ENCODE measurements around the gene CHI3L2. TPM values are rescaled to one million over a fixed set of nuclear protein-coding genes. Genes with fewer than 3 reads are reported as not detected.
"Not testable (repeated sequence)": the region's sequence is repeated elsewhere in the genome, so short reads cannot be mapped to it uniquely, and the experiment has no call there.

CHI3L2 gene
- total RNA-seq, 1 experiment from 2014 or later = 2.5 TPM

GRCh38 chr1:111202366-111202706, 25.2 kb upstream of the CHI3L2 start:
- no peak for DNase-seq (ENCODE audit: low spot score)

- no peak for DNase-seq (ENCODE audit: low spot score)
Measured at GRCh38 chr1:111202707-111203623, 24.5 kb upstream of the CHI3L2 start.

GRCh38 chr1:111203681-111204200, 23.8 kb upstream of the CHI3L2 start:
- DNase-seq (ENCODE audit: low spot score) = no peak

- no peak for DNase-seq (ENCODE audit: low spot score)
Measured at GRCh38 chr1:111204201-111204982, 23.1 kb upstream of the CHI3L2 start.

GRCh38 chr1:111204983-111205713, 22.4 kb upstream of the CHI3L2 start:
- DNase-seq (ENCODE audit: low spot score) = no peak

- no peak for DNase-seq (ENCODE audit: low spot score)
Measured at GRCh38 chr1:111205714-111206050, 21.8 kb upstream of the CHI3L2 start.

GRCh38 chr1:111208921-111209320, 18.6 kb upstream of the CHI3L2 start:
- no peak for DNase-seq (ENCODE audit: low spot score)

- no peak for DNase-seq (ENCODE audit: low spot score)
Measured at GRCh38 chr1:111209622-111210021, 17.9 kb upstream of the CHI3L2 start.

- no peak for DNase-seq (ENCODE audit: low spot score)
Measured at GRCh38 chr1:111211921-111212320, 15.6 kb upstream of the CHI3L2 start.

- no peak for DNase-seq (ENCODE audit: low spot score)
Measured at GRCh38 chr1:111212634-111213335, 14.7 kb upstream of the CHI3L2 start.

GRCh38 chr1:111213412-111213811, 14.1 kb upstream of the CHI3L2 start:
- no peak for DNase-seq (ENCODE audit: low spot score)

- no peak for DNase-seq (ENCODE audit: low spot score)
Measured at GRCh38 chr1:111214074-111214801, 13.3 kb upstream of the CHI3L2 start.

- no peak for DNase-seq (ENCODE audit: low spot score)
Measured at GRCh38 chr1:111214884-111215283, 12.6 kb upstream of the CHI3L2 start.

- DNase-seq (ENCODE audit: low spot score) = not testable (repeated sequence)
Measured at GRCh38 chr1:111215285-111215684, 12.2 kb upstream of the CHI3L2 start.

- no peak for DNase-seq (ENCODE audit: low spot score)
Measured at GRCh38 chr1:111216751-111217150, 10.8 kb upstream of the CHI3L2 start.

GRCh38 chr1:111217183-111217910, 10.2 kb upstream of the CHI3L2 start:
- DNase-seq (ENCODE audit: low spot score) = no peak

GRCh38 chr1:111218701-111219556, 8.6 kb upstream of the CHI3L2 start:
- no peak for DNase-seq (ENCODE audit: low spot score)

GRCh38 chr1:111219557-111220286, 7.8 kb upstream of the CHI3L2 start:
- DNase-seq (ENCODE audit: low spot score) = no peak

Data from A172 (cell line).